ENCODE data around the gene BCL3.
"Not testable (repeated sequence)": the region's sequence is repeated elsewhere in the genome, so short reads cannot be mapped to it uniquely, and the experiment has no call there.

The BCL3 gene

GRCh38 chr19:44770550-44771257, 22.2 kb downstream of the BCL3 start:
- TF ChIP-seq, protein P1, sequence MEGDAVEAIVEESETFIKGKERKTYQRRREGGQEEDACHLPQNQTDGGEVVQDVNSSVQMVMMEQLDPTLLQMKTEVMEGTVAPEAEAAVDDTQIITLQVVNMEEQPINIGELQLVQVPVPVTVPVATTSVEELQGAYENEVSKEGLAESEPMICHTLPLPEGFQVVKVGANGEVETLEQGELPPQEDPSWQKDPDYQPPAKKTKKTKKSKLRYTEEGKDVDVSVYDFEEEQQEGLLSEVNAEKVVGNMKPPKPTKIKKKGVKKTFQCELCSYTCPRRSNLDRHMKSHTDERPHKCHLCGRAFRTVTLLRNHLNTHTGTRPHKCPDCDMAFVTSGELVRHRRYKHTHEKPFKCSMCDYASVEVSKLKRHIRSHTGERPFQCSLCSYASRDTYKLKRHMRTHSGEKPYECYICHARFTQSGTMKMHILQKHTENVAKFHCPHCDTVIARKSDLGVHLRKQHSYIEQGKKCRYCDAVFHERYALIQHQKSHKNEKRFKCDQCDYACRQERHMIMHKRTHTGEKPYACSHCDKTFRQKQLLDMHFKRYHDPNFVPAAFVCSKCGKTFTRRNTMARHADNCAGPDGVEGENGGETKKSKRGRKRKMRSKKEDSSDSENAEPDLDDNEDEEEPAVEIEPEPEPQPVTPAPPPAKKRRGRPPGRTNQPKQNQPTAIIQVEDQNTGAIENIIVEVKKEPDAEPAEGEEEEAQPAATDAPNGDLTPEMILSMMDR (IDR thresholded peaks at IDR 0.05; ENCODE audit: insufficient read depth, missing control alignments): peak; percentile 77
- DNase-seq (ENCODE audit: insufficient read length, low spot score) (peak; percentile 95), FAIRE-seq (no peak)

DNA sequence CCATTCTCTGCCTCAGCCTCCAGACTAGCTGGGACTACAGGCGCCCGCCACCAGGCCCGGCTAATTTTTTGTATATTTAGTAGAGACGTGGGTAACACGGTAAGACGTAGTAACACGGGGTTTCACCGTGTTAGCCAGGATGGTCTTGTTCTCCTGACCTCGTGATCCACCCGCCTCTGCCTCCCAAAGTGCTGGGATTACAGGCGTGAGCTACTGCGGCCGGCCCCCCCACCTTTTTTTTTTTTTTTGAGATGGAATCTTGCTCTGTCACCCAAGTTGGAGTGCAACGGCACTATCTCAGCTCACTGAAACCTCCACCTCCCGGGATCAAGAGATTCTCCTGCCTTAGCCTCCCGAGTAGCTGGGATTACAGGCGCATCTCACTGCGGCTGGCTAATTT, 23.6 kb downstream of the BCL3 start:
- not testable (repeated sequence) for FAIRE-seq; DNase-seq (ENCODE audit: insufficient read length, low spot score)

GRCh38 chr19:44772959-44773358, 24.5 kb downstream of the BCL3 start:
- FAIRE-seq (no peak), DNase-seq (ENCODE audit: insufficient read length, low spot score) (no peak)
- TF ChIP-seq, protein P1 (IDR thresholded peaks at IDR 0.05; ENCODE audit: insufficient read depth, missing control alignments): no peak

DNA sequence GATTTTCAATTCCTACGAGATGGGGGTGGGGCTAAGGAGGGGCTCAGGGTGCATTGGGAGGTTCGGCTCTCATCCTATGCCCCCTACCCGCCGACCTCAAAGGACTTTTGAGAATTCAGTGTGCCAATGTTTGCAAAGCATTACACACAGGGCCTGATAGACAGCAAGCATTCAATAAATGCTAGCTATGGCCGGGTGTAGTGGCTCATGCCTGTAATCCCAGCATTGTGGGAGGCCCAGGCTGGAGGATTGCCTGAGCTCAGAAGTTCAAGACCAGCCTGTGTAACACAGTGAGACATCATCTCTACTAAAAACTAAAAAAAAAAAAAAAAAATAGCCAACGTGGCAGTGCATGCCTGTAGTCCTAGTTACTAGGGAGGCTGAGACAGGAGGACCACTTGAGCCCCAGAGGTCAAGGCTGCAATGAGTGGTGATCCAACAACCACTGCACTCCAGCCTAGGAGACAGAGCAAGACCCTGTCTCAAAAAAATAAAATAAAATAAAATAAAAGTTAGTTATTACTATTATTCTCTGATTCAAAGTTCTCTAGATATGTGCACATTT, 27.2 kb downstream of the BCL3 start:
- DNase-seq (ENCODE audit: insufficient read length, low spot score): no peak
- no peak for FAIRE-seq
- TF ChIP-seq, protein P1 (IDR thresholded peaks at IDR 0.05; ENCODE audit: insufficient read depth, missing control alignments): no peak

DNA sequence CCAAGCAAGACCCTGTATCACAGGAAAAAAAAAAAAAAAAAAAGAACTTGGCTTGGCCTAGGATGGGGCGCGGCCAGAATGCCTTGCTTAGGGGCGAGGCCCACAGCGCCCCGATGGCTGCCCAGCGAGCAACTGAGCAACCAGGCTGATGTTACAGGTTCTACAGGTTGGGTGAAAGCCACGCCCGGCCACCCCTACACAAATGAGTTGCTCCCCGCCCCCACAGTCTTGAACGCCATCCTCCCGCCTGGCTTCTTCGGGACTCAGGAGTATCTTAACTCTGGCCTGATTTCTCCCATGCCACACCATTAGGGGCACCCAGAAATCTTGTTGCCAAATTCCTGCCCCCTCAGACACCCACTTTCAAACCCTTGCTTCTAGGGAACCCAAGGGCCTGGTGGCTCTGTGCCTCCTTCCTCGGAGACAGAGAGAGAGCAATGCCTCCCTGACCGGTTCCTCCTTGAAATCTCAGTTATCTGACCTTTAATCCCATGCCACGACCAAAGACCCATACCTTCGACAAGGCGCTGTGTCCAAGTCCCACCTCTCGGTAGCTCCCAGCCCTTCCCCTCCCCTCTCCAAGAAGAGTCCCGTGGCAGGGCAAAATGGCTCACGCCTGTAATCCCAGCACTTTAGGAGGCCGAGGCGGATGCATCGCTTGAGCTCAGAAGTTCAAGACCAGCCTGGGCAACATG, 28.0 kb downstream of the BCL3 start:
- DNase-seq (ENCODE audit: insufficient read length, low spot score): no peak
- no peak for FAIRE-seq
- TF ChIP-seq, protein P1 (IDR thresholded peaks at IDR 0.05; ENCODE audit: insufficient read depth, missing control alignments): no peak

DNA sequence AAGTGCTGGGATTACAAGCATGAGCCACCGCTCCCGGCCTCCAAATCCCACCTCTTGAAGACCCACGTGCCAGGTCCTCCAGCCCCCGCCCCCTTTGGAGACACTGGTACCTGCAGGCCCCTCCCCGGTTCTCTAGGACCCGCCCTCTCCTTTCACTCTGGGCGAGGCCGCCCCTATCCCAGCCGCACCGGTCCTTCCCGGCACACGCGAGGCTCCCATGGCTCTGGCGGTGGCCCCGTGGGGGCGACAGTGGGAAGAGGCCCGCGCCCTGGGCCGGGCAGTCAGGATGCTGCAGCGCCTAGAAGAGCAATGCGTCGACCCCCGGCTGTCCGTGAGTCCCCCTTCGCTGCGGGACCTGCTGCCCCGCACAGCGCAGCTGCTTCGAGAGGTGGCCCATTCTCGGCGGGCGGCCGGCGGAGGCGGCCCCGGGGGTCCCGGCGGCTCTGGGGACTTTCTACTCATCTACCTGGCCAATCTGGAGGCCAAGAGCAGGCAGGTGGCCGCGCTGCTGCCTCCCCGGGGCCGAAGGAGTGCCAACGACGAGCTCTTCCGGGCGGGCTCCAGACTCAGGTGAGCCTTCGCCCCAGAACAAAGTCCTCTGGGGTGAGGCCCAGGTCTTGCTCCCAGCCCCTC, 29.3 kb downstream of the BCL3 start, which contains the start of gene CBLC:
Gene CBLC (plus strand): TSS at position 176 of the 633 bp plus-strand sequence. CDS start 42 bp downstream, at position 218.
- no peak for DNase-seq (ENCODE audit: insufficient read length, low spot score)
- FAIRE-seq: no peak
- TF ChIP-seq, protein P1 (IDR thresholded peaks at IDR 0.05; ENCODE audit: insufficient read depth, missing control alignments): no peak

DNA sequence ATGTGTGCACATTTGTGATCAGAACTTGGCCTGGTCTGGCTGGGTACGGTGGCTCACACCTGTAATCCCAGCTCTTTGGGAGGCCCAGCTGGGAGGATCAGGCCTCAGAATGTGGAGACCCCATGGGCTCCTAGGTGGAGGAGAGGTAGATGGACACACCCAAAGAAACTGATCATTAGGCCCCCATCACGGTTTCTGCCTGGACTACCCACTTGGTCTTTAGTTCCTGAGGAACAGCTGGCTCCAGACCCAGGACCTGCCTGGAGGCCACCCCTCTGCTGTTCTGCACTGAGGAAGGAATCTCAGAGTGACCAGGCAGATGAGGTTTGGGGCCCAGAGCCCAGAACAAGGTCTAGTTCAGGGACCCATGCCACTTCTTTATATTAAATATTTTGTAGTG, 30.6 kb downstream of the BCL3 start:
- FAIRE-seq: no peak
- no peak for DNase-seq (ENCODE audit: insufficient read length, low spot score)
- TF ChIP-seq, protein P1 (IDR thresholded peaks at IDR 0.05; ENCODE audit: insufficient read depth, missing control alignments): no peak

- not testable (repeated sequence) for FAIRE-seq; DNase-seq (ENCODE audit: insufficient read length, low spot score)
These were observed 33.2 kb downstream of the BCL3 start for GRCh38 chr19:44781694-44782093.
